Central memory CD8-positive, alpha-beta T cell (primary cell): ENCODE results near the gene KRT8.
A peak's percentile ranks its signal among the peaks of the same experiment; 100 is the strongest.

Experiments used
- ATAC-seq: fragments of 150-1000 bp; cut with Tn5 transposase; replicated peaks from 2 replicates; pipeline ENCODE4 v1.10.0; 2022; ENCODE audit warnings: mild to moderate bottlenecking, moderate FRiP score, moderate number of reproducible peaks; ENCODE audit not compliant: poor library complexity, severe bottlenecking; ENCODE audit errors: extremely low read depth
- DNase-seq, 2 donors: peaks; one replicate each; pipeline ENCODE4 v3.0.0; 2021; ENCODE audit warnings: low spot score in 2 of 2
- H3K27ac Mint-ChIP-seq: one replicate; pipeline ENCODE4 v1.8.0; 2022; ENCODE audit warnings: low read depth, mild to moderate bottlenecking, moderate library complexity, mixed read lengths
- H3K27me3 Mint-ChIP-seq: one replicate; pipeline ENCODE4 v1.8.0; 2022; ENCODE audit warnings: mixed read lengths
- H3K36me3 Mint-ChIP-seq: one replicate; pipeline ENCODE4 v1.8.0; 2022; ENCODE audit warnings: mild to moderate bottlenecking, moderate library complexity, mixed read lengths; ENCODE audit not compliant: insufficient read depth
- H3K4me1 Mint-ChIP-seq: one replicate; pipeline ENCODE4 v1.8.0; 2022; ENCODE audit warnings: mixed read lengths
- H3K4me3 Mint-ChIP-seq: one replicate; pipeline ENCODE4 v1.8.0; 2022; ENCODE audit warnings: mild to moderate bottlenecking, moderate library complexity, mixed read lengths
- H3K9me3 Mint-ChIP-seq: one replicate; pipeline ENCODE4 v1.8.0; 2022; ENCODE audit warnings: mixed read lengths

KRT8 gene

GRCh38 chr12:52873513-52873831, 31.4 kb downstream of the KRT8 start:
- Mint-ChIP-seq H3K27ac (peak overlapping the region; percentile 67), H3K36me3 (peaks cover 2% of the 10 kb centered on the region), H3K27me3 (no peaks in the 10 kb centered on the region), H3K4me3 (peak overlapping the region; percentile 74), H3K4me1 (peaks cover 24% of the 10 kb centered on the region), H3K9me3 (no peaks in the 10 kb centered on the region)
- no peak for DNase-seq
- no peak for ATAC-seq

DNA sequence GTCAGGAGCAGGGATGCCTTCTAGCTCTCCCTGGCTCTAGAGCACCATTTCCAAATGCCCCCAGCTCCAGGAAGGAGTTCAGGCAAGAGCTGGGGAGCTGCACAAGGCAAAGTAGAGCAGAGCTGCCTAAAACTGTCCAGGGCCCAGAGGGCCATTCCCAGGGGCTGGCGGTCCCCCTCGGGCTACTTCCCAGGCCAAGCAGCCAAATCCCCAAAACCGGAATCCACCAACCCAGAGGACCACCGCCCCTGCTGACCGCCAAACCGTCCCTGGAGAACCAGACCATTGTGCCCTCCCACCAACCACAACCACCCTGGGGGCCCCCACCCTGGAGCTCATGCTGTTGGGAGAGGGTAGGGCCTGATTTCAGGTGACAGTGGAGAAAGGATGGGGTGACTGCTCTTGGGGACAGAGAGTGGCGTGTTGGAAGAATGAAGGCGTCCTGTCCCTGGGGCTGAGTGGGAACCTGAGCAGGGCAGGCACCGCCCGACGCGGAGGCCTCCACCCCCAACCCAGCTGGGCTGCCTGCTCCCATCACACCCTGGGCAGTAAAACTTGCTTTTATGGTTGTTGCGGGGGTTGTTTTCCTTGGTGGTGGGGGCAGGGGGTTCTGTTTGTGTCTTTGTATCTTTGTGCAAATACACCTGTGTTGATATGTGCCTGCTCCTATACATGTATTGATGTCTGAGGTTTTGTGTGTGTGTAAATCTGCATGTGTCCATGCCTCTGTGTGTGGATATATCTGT, 32.1 kb downstream of the KRT8 start:
- H3K4me3 Mint-ChIP-seq = peak overlapping the region; percentile 74
- DNase-seq = no peak
- no peaks in the 10 kb centered on the region for H3K27me3 Mint-ChIP-seq
- H3K4me1 Mint-ChIP-seq = peaks cover 24% of the 10 kb centered on the region
- H3K27ac Mint-ChIP-seq = peak overlapping the region; percentile 67
- peaks cover 2% of the 10 kb centered on the region for H3K36me3 Mint-ChIP-seq
- no peak for ATAC-seq
- H3K9me3 Mint-ChIP-seq = no peaks in the 10 kb centered on the region

DNA sequence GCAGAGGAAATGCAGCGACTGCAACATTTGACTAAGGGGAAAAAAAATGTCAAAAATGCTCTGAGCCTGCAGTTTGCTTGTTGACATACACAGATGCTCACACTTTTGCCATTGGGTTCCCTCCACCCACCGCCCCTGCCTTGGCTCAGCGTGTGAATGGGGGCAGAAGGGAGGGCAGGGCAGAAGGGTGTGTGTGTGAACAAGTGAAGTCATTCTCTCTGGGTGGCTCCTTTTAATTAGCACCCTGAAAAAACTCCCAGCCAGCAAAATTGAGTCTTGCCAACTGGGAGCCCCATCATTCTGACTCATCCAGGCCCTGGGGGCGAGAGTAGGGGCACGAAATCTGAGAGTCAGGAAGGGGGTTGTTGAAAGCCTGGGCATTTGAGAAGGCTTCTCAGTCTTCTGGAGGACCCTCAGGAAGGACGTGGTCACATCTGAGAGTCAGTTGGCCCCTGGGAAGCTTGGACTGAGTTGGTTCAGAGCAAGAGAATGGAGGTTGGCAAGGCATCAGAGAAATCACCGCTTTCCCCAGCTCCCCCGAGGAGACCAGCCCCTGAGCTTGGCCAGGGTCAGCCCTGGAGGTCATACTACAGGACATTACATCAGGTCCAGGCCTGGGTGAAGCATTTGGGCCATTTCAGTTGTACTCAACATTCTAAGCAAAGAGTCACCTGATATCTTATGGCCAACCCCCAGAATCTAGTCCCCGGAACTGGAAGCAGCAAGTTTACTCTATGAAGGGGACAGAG, 33.4 kb downstream of the KRT8 start:
- ATAC-seq (peak; percentile 38), DNase-seq (no peak)
- Mint-ChIP-seq H3K9me3 (no peaks in the 10 kb centered on the region), H3K27ac (peak overlapping the region; percentile 8), H3K36me3 (peaks cover 2% of the 10 kb centered on the region), H3K27me3 (no peaks in the 10 kb centered on the region), H3K4me3 (no peak overlapping the region), H3K4me1 (peaks cover 24% of the 10 kb centered on the region)

DNA sequence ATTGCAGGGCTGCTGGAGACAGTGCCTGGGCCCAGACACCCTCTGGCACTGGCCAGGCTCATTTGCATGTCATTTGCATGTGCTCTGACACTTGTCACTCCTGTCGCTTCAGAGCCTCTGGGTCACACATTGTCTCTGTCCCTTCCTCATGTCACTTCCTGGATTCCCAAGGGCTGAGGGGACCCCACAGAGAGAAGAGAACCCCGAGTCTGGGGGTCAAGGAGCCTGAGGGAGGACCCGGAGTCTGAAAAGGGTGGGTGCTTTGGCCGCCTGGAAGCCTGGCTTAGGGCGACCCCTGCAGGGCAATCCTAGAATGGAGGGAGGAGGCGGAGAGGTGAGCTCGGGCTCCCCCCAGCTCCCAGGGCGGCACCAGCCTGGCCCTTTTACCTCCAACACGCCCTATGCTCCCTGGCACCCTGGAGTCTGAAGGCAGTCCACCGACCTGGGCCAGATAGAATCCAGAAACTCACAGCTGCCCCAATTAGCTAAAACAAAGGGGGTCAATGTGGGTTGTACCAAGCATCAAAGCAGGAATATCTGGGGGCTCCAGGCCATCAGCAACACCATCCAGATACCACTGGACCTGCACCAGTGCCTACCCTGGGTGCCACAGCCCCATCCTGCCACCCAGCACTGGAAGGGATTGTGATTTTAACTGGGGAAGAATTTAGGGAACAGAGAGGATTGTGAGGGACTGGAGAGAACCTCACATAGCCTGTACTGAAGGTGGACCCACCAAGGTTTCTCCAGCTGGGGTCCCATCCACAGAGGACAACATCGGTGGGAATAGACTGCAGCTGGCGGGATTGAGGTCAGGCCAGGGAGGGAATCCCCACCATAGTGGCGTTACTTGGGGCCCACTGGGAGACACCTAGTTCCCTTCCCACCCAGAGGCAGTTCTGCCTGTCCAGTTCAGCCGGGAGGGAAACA, 34.2 kb downstream of the KRT8 start:
- ATAC-seq (peak; percentile 73), DNase-seq (peak; percentile 70 to 77)
- H3K4me3 Mint-ChIP-seq = no peak overlapping the region
- H3K27me3 Mint-ChIP-seq = no peaks in the 10 kb centered on the region
- H3K27ac Mint-ChIP-seq = peak overlapping the region; percentile 8
- H3K4me1 Mint-ChIP-seq = peaks cover 24% of the 10 kb centered on the region
- H3K9me3 Mint-ChIP-seq = no peaks in the 10 kb centered on the region
- H3K36me3 Mint-ChIP-seq = peaks cover 2% of the 10 kb centered on the region

GRCh38 chr12:52867642-52868041, 37.2 kb downstream of the KRT8 start:
- Mint-ChIP-seq H3K27ac (no peak overlapping the region), H3K9me3 (no peaks in the 10 kb centered on the region), H3K36me3 (no peaks in the 10 kb centered on the region), H3K4me3 (no peak overlapping the region), H3K4me1 (peaks cover 5% of the 10 kb centered on the region), H3K27me3 (no peaks in the 10 kb centered on the region)
- no peak for DNase-seq
- no peak for ATAC-seq

GRCh38 chr12:52867152-52867551, 37.7 kb downstream of the KRT8 start:
- Mint-ChIP-seq H3K9me3 (no peaks in the 10 kb centered on the region), H3K27ac (no peak overlapping the region), H3K36me3 (no peaks in the 10 kb centered on the region), H3K4me1 (peaks cover 5% of the 10 kb centered on the region), H3K4me3 (no peak overlapping the region), H3K27me3 (no peaks in the 10 kb centered on the region)
- ATAC-seq (no peak), DNase-seq (no peak)

DNA sequence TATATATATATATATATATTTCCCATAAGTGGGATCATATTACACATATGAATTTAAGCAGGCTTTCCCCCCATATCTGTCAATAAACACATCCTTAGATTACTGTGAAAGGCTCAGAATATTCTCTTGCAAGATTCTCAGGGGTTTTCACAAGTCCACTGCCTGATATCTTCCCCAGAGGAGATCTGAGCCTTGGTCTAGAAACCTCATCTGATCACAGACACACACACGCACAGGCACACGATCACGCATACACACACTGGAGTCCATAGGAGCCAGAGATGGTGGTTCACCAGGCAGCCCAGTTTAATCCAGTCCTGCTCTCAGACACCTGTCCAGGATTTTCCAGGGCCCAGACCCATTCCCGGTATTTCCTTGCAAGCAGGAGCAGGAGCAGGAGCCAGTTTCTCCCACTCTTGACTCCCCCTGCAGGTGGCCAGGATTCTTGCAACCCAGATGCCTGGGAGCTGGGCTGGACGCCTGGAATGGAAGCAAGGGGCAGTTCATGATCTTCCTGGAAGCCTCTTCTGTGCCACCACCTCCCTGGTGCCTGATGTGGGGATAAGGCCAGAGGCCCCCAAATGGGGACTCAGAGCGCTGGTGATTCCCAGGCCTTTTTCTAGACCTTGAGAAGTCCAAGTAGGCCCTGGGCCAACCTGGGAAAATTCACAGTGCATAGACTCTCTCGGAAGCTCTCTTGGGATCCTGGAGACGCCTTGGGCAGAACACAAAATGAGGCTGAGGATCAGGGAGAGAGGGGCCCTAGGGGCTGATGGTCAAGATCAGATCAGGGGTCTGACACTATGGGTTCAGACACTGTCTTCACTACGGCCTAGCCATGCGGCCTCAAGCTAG, 39.6 kb downstream of the KRT8 start:
- ATAC-seq = no peak

DNA sequence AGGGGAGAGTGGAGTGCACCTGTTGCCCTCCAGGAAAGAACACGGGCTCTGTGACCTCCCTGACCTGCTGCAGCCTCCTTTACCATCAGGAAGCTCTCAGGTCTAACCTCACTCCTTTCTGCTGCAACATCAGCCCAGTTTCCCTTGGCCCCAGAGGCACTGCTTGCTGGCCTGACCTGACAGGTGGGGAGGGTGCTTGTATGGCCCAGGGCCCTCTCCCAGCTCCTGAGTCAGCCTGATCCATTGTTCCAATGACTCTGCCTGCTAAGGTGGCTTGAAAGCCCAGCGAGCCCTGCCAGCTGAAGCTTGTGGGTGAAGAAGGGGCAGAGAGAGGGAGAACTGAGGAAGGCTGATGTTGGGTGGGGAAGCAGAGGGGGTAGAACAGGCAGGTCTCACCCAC, 42.9 kb downstream of the KRT8 start:
- no peak for DNase-seq
- H3K9me3 Mint-ChIP-seq = no peaks in the 10 kb centered on the region
- no peak overlapping the region for H3K27ac Mint-ChIP-seq
- ATAC-seq = no peak
- no peaks in the 10 kb centered on the region for H3K4me1 Mint-ChIP-seq
- no peaks in the 10 kb centered on the region for H3K27me3 Mint-ChIP-seq
- no peaks in the 10 kb centered on the region for H3K36me3 Mint-ChIP-seq
- no peak overlapping the region for H3K4me3 Mint-ChIP-seq

More for the DNA sequence above, 39.6 kb downstream of the KRT8 start:
- Mint-ChIP-seq H3K4me3 (no peak overlapping the region), H3K4me1 (peaks cover 4% of the 10 kb centered on the region), H3K9me3 (no peaks in the 10 kb centered on the region), H3K27me3 (no peaks in the 10 kb centered on the region), H3K27ac (no peak overlapping the region), H3K36me3 (no peaks in the 10 kb centered on the region)
- DNase-seq = no peak

GRCh38 chr12:52861511-52861910, 43.4 kb downstream of the KRT8 start:
- ATAC-seq (no peak), DNase-seq (no peak)
- Mint-ChIP-seq H3K4me1 (no peaks in the 10 kb centered on the region), H3K9me3 (no peaks in the 10 kb centered on the region), H3K4me3 (no peak overlapping the region), H3K36me3 (no peaks in the 10 kb centered on the region), H3K27me3 (no peaks in the 10 kb centered on the region), H3K27ac (no peak overlapping the region)

DNA sequence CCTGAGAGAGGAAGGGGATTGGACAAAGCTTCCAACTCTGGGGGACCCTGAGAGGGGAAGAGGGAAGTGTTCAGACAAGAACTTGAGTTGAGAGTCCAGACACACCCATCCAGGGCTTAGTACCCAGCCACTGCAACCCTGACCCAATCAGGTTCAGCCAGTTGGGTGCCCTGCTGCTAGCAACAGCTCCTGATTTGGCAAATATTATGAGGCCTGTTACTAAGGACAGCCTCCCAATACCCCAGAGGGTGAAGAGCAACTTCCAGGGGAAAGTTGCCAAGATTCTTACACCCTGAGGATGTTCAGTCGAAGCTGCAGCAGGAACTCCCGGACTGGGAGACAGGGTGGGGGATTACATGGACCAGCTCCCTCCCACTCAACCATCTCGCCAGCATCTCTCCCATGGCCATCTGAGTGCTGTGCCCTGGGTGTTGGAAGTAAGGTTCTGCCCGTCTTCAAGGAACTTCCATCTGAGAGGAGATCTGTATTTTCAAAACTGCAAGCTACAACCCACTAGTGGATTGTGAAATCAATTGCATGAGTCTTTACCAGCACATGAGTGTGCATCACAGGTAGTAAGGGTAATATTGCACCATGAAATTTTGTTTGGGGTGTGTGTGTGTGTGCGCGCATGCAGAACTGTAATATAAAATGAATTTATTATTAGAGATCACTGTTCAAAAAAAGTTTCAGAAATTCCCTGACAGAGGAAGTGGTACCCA, 44.6 kb downstream of the KRT8 start:
- H3K9me3 Mint-ChIP-seq = no peaks in the 10 kb centered on the region
- no peak overlapping the region for H3K27ac Mint-ChIP-seq
- no peak for ATAC-seq
- H3K27me3 Mint-ChIP-seq = peaks cover 6% of the 10 kb centered on the region
- no peak overlapping the region for H3K4me3 Mint-ChIP-seq
- H3K4me1 Mint-ChIP-seq = no peaks in the 10 kb centered on the region
- no peak for DNase-seq
- no peaks in the 10 kb centered on the region for H3K36me3 Mint-ChIP-seq

GRCh38 chr12:52857500-52857899, 47.4 kb downstream of the KRT8 start:
- H3K36me3 Mint-ChIP-seq = peaks cover 4% of the 10 kb centered on the region
- peaks cover 24% of the 10 kb centered on the region for H3K27me3 Mint-ChIP-seq
- H3K4me1 Mint-ChIP-seq = no peaks in the 10 kb centered on the region
- no peak overlapping the region for H3K4me3 Mint-ChIP-seq
- no peak overlapping the region for H3K27ac Mint-ChIP-seq
- no peaks in the 10 kb centered on the region for H3K9me3 Mint-ChIP-seq
- ATAC-seq (no peak), DNase-seq (no peak)
